ENCODE results near the gene MAP7.
A peak's percentile ranks its signal among the peaks of the same experiment; 100 is the strongest.
"Not testable (repeated sequence)": the region's sequence is repeated elsewhere in the genome, so short reads cannot be mapped to it uniquely, and the experiment has no call there.

Gene MAP7

DNA sequence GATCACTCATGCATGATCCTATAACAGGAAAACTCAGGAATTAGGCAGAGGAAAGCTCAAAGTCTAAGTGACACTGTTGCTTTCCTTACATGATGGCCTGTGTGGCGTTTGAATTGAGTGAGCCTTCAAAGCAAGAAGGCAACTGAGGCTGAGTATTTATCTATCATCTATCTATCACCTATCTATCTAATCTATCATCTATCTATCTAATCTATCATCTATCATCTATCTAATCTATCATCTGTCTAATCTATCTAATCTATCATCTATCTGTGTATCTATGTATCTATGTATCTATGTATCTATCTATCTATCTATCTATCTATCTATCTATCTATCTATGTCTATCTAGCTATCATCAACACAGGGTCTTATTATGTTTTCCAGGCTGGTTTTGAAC, 218.8 kb downstream of the MAP7 start:
- no peak for DNase-seq

DNA sequence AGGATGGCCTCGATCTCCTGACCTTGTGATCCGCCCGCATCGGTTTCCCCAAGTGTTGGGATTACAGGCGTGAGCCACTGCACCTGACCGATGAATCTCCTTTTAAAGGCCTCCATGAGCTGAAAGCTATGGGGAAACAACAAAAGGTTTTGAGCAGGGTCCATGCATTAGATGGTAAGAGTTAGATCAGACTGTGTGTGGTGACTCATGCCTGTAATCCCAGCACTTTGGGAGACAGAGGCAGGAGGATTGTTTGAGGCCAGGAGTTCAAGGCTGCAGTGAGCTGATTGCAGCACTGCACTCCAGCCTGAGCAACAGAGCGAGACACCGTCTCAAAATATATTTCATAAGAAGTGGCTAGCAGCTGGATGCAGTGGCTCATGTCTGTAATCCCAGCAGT, 219.6 kb downstream of the MAP7 start:
- DNase-seq: no peak

DNA sequence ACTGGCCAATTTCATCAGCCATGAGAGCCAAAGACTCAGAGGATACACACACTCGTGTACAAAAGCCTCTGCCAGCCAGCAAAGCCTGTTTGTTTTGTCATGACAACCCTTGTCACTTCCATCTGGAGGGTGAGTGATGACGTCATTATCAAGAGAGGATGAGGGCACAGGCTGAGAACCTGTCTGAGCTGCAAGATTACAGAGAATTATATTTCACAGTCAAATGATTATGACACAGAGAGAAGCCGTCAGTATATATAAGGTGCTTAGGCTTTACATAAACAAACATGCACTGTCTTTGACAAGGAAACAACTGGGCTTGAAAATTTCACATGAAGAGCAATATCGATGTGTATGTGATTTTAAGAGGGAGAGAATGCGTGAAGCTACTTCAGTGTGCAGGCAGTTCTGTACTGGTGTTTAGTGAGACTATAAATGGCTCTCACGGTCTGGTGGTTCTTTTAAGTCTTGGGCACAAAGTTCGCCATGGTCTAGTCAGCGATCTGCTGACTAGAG, 224.1 kb downstream of the MAP7 start:
- DNase-seq: no peak

DNA sequence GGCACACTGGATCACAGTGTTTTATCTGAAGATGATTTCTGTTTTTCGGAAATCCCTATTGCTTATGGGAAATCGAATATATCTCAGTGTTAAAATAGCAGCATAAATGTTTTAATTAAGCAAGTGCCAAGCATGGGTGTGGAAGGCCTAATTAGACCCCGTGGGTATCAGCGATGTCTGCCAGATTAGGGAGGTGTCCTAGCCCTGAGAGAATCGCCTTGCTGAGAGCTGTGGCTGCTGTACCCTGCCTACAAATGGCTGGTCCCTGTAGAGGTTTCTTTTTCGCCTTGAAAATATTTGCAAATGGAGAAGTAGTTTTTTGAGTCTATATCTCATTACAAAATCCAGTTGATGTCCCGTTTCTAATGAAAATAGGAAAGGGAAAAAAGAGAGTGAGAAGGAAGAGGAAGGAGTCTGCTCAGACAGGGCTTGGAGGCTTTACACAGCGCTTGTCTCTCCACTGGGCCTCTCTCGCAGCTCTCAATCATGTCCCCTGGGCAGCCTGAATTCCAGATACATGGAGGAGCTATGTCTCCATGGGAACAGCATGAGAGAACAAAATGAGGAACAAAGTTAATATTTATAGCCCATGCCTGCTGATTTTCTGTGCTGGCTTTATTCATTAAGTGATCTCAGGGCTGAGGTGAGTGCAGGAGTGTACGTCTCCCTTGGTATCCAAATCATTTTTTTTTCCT, 225.4 kb downstream of the MAP7 start:
- no peak for DNase-seq

DNA sequence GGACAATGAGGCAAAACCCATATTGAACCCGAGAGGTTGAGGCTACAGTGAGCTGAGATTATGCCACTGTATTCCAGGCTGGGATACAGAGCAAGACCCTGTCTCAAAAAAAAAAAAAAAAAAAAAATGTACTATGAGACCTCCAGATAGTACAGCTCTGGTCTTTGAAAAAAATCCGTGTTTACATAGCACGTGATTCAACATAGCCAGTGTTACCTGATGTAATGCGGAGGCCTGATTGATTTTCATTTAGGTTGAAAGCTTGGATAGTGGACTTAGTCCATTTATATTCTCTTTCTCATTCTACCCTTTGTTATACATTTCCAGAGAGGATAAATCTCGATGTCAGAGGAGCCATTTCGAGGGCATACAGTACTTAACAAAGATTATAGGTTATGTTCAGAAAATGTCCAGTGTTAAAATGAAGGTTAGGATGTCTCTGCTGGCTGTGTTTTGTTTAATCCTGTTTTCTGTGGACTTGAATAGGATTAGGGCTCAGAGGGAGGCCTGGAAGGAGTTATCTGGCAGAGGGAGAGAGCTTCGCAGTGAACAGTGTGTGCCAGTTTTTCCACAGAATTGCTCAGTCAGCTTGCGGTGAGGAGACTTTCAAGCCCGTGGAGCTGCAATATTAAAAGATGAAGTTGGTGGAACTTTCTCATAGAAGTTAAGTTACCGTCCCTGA, 226.7 kb downstream of the MAP7 start:
- no peak for DNase-seq

DNA sequence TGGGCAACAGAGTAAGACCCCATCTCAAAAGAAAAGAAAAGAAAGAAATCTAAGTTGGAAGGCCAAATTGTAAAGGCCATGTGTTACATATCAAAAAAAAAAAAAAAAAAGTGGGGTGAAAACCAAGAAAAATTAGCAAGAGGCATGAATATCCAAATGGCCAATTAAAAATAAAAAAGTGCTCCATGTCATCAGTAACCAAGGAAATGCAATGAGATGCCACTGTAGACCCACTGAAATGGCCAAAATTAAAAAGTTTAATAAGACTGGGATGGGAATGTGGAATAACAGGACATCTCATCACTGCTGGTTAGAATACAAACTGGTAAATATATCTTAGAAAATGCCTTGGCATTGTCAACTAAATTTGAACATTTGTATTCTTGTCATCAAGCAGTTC, 230.5 kb downstream of the MAP7 start:
- DNase-seq: no peak

DNA sequence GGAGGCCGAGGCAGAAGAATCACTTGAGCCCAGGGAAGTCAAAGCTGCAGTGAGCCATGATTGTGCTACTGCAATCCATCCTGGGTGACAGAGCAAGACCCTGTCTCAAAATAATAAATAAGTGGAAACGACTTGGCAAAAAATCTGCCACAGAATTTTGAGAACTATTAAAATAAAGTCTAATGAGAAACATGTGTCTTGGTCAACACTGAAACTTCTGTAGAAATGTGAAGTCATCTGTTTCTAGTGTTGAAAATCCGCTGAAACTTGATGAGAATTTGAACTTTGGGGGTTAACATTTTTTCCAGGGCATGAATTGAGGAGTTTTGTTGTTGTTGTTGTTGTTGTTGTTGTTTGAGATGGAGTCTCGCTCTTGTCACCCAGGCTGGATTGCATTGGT, 231.5 kb downstream of the MAP7 start:
- DNase-seq: no peak

DNA sequence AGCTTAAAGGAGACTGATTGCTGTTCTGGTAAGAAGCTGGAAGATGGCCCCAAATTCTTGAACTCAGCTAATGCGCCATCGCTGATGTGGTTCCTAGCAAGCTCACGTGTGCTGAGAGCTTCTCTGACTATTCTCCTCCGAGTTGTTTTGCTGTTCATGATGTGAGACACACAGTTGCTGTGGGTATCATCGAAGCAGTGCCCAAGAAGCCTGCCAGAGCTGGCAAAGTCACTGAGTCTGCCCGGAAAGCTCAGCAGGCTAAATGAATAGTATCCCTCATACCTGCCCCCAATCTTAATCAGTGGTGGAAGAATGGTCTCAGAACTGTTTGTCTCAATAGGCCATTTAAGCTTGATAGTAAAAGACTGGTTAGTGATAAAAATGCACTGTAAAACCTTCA, 232.3 kb downstream of the MAP7 start:
- DNase-seq: no peak

DNA sequence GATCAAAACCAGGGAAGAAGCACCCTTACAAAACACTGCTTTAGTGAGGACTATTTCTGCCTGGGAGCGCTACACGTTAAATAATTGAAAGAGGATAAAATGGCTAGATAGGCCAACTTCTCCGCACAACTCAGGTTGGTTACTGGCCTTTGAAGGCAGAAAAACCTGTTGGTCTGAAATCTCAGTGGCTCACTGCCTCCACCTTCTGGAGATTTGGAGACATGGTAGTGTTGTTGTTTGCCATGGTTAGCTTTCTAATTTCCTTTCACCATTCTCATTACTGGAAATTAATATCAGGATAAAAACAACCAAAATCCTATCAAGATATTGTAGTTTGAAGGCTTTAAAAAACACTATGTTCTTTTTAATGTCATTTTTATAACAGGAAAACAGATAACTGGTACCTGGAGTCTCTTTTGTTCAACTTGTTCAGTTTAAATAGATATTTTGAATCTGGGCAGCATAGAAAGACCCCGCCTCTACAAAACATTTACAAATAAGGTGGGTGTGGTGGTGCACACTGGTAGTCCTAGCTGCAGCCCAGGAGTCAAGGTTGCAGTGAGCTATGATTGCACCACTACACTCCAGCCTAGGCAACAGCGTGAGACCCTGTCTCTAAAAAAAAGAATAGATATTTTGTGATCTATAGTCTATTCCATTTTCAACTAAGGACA, 233.1 kb downstream of the MAP7 start:
- DNase-seq: no peak

DNA sequence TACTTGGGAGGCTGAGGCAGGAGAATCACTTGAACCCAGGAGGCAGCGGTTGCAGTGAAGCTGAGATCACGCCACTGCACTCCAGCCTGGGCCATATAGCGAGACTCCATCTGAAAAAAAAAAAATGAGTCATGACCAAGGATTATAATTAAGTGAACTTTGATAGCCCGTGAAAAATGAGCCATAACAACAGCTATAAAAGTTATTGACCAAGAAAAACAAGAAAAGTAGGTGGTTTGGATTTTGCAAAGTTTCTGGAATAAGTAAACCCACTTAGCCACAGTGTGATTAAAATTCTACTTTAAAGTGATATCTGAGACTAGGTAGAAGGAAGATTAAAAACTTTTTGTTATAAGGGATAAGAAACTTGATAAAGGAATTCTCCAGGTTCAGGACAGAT, 234.6 kb downstream of the MAP7 start:
- no peak for DNase-seq

DNA sequence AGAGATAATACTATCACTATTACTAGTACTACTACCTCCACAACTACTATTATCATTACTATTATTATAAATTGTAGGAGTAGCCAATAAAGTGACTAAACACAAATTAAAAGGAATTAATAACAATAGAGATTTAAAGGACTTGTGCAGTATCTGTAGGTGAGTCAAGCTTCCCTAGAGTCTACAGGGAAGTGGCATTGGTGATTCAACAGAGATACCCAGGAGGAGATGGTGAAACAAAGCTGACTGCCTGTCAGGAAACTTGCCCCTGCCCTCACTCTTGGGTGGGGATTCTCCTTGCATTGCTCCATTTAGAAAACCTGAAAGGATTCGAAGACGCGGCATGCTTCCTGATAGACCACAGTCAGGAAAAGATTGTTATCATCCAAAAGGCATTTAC, 237.2 kb downstream of the MAP7 start:
- DNase-seq: no peak

DNA sequence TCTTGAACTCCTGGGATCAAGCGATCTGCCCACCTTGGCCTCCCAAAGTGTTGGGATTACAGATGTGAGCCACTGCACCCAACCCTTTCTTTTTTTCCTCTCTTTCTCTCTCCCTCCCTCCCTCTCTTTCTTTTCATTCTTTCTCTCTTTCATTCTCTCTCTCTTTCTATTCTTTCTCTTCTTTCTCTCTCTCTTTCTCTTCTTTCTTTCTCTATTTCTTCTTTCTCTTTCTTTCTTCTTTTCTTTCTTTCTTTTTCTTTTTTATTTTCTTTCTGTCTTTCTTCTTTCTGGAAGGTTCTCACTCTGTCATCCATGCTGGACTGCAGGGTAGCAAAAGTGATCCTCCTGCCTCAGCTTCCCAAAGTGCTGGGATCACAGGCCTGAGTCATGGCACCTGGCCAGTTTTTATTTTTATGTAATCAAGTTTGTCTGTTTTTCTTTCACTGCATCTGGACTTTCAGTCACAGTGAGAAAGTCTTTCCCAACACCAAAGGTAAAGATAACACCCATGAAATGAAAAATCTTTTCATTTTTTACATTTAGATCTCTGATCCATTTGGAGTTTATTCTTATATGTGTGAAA, 240.4 kb downstream of the MAP7 start:
- DNase-seq: no peak

DNA sequence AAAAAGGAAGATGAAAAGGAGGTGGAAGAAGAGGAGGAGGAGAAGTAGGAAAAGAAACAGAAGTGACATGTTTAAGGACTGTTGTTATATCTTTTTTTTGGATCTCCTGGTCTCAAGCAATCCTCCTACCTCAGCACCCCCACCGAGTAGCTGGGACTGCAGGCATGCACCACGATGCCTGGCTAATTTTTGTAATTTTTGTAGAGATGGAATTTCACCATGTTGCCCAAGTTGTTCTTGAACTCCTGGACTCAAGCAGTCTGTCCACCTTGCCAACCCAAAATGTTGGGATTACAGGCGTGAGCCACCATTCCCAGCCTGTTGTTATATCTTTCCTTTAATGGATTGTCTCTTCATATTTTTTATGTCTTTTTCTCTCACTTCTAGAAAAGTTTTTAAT, 241.1 kb downstream of the MAP7 start:
- DNase-seq: no peak

DNA sequence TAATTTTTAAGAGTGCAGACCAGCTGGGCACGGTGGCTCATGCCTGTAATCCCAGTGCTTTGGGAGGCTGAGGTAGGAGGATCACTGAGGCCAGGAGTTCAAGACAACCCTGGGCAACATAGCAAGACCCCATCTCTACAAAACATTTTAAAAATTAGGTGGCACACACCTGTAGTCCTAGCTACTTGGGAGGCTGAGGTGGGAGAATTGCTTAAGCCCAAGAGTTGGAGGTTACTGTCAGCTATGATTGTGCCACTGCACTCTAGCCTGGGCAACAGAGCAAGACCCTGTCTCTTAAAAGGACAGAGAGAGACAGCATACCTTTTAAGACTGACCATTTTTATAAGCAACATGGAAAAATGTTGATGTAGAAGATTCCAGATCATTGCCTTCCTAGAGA, 241.8 kb downstream of the MAP7 start:
- DNase-seq: not testable (repeated sequence)

DNA sequence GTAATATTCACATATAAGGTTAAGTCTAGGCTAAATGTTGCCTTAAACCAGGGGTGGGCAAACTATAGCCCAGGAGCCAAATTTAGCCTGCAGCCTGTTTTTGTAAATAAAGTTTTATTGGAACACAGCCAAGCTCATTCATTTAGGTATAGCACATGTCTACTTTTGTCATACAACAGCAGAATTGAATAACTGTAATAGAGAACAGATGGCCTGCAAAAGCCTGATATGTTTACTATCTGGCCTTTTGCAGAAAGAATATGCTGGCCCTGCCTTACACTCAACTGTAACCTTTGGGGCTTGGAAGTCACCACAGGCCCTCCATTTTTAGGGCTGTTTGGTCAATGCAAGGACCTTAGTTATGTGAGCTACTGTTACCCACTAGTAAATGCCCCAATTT, 242.9 kb downstream of the MAP7 start:
- peak; percentile 61 for DNase-seq

DNA sequence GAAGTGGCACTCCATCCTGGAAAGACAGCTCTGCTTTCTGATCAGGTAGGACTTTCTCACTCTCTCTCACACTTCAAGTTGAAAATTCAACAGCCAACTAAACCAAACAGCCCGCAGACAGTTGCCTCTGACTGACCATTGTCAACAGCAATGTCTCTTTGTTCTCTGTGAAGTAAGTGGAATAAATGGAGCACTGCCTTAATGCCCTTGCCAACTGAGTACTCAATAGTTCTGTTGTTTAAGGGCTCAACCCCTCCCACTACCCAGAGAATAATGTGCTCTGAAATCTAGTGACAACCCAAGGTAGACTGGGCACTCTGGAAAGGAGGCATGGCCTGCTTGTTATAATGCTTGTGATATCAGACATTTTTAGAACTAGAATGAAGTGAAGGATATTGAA, 243.8 kb downstream of the MAP7 start:
- no peak for DNase-seq

DNA sequence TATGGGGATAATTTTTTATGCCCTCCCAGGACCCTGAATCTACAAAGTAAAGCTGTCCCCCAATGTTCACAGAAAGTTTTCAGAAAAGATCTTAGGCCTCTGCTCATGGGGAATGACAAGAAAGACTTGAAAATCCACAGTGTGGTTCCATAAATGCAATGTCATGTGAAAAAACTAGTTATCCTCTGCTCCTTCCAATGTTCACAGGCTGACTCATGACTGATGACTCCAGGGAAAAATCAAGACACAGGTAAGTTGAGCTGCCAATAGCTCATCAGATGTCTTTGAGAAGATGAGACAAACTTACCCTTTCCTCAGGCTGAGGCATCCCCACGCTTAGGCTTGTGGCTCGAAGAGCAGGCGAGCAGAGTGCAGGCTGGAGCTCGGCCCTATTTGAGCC, 245.8 kb downstream of the MAP7 start:
- no peak for DNase-seq

DNA sequence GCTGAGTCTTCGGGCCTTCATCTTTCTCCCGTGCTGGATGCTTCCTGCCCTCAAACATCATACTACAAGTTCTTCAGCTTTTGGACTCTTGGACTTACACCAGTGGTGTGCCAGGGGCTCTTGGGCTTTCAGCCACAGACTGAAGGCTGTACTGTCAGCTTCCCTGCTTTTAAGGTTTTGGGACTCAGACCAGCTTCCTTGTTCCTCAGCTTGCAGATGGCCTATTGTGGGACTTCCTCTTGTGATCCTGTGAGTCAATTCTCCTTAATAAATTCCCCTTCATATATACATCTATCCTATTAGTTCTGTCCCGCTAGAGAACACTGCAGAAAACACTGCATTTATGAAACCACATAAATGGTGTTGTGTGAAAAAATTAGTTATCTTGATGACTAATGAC, 246.7 kb downstream of the MAP7 start:
- no peak for DNase-seq

DNA sequence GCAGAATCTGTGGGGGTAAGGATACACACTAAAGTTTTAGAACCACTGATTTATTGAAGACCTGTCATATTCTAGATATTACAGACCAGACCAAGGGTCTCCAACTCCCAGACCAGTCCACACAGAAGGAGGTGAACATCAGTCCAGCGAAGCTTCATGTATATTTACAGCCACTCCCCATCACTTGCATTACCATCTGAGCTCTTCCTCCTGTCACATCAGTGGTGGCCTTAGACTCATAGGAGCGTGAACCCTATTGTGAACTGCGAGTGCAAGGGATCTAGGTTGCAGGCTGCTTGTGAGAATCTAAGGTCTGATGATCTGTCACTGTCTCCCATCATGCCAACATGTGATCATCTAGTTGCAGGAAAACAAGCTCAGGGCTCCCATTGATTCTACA, 255.6 kb downstream of the MAP7 start:
- DNase-seq: no peak
